HEK293T (cell line): ENCODE measurements around the gene WDR90.

Experiments
- CTCF ChIA-PET: fragments of 350-600 bp; formaldehyde crosslinking; extraction: SDS; loops from one replicate; lab custom pipeline; 2021; ENCODE audit warnings: antibody characterized with exemption, inconsistent platforms; lab: Yijun Ruan, JAX
- POLR2A ChIA-PET: fragments of 350-600 bp; formaldehyde crosslinking; extraction: SDS; loops from one replicate; lab custom pipeline; 2020; ENCODE audit warnings: antibody characterized with exemption, inconsistent platforms; lab: Yijun Ruan, JAX
- DNase-seq: peaks from one replicate; pipeline ENCODE4 v3.0.0; 2012; ENCODE audit warnings: mixed read lengths; ENCODE audit errors: extremely low spot score
- ARNT ChIP-seq: fragments of 450-650 bp; IDR thresholded peaks from 2 replicates; pipeline ENCODE4 v1.6.1; 2017; ENCODE audit warnings: mild to moderate bottlenecking
- BHLHE40 ChIP-seq: fragments of 450-650 bp; IDR thresholded peaks from 2 replicates; pipeline ENCODE4 v1.6.1; 2016; ENCODE audit warnings: mild to moderate bottlenecking, moderate library complexity, borderline replicate concordance
- CTBP1 ChIP-seq: fragments of 450-650 bp; IDR thresholded peaks from 2 replicates; pipeline ENCODE4 v1.6.1; 2016; ENCODE audit warnings: borderline replicate concordance
- ELF4 ChIP-seq: fragments of 450-650 bp; IDR thresholded peaks from 2 replicates; pipeline ENCODE4 v1.6.1; 2017; ENCODE audit warnings: antibody characterized with exemption
- FOXA1 ChIP-seq: fragments of 450-650 bp; IDR thresholded peaks from 2 replicates; pipeline ENCODE4 v1.6.1; 2016; ENCODE audit warnings: mild to moderate bottlenecking
- FOXK2 ChIP-seq: fragments of 450-650 bp; IDR thresholded peaks from 2 replicates; pipeline ENCODE4 v1.6.1; 2016; ENCODE audit warnings: mild to moderate bottlenecking
- FOXM1 ChIP-seq: fragments of 450-650 bp; IDR thresholded peaks from 2 replicates; pipeline ENCODE4 v1.6.1; 2017; ENCODE audit warnings: mild to moderate bottlenecking, borderline replicate concordance
- HDGF ChIP-seq: fragments of 450-650 bp; IDR thresholded peaks from 2 replicates; pipeline ENCODE4 v1.6.1; 2017; ENCODE audit warnings: antibody characterized with exemption, borderline replicate concordance
- L3MBTL2 ChIP-seq: fragments of 450-650 bp; conservative IDR thresholded peaks from 2 replicates; pipeline ENCODE4 v1.6.1; 2016; ENCODE audit warnings: mild to moderate bottlenecking
- LEF1 ChIP-seq: fragments of 450-650 bp; IDR thresholded peaks from 2 replicates; pipeline ENCODE4 v1.6.1; 2017; ENCODE audit warnings: mild to moderate bottlenecking, borderline replicate concordance
- NFRKB ChIP-seq: fragments of 450-650 bp; IDR thresholded peaks from 2 replicates; pipeline ENCODE4 v1.6.1; 2016; ENCODE audit warnings: mild to moderate bottlenecking, moderate library complexity
- SP1 ChIP-seq: fragments of 450-650 bp; IDR thresholded peaks from 2 replicates; pipeline ENCODE4 v1.6.1; 2017
- SUZ12 ChIP-seq: fragments of 450-650 bp; IDR thresholded peaks from 2 replicates; pipeline ENCODE4 v1.6.1; 2016; ENCODE audit warnings: mild to moderate bottlenecking
- TARDBP ChIP-seq: fragments of 450-650 bp; IDR thresholded peaks from 2 replicates; pipeline ENCODE4 v1.6.1; 2016
- ZNF384 ChIP-seq: fragments of 450-650 bp; IDR thresholded peaks from 2 replicates; pipeline ENCODE4 v1.6.1; 2016
- TF ChIP-seq, protein P1 (sequence below): fragments of 450-650 bp; IDR thresholded peaks from 2 replicates; pipeline ENCODE4 v1.6.1; 2016

Gene WDR90

DNA sequence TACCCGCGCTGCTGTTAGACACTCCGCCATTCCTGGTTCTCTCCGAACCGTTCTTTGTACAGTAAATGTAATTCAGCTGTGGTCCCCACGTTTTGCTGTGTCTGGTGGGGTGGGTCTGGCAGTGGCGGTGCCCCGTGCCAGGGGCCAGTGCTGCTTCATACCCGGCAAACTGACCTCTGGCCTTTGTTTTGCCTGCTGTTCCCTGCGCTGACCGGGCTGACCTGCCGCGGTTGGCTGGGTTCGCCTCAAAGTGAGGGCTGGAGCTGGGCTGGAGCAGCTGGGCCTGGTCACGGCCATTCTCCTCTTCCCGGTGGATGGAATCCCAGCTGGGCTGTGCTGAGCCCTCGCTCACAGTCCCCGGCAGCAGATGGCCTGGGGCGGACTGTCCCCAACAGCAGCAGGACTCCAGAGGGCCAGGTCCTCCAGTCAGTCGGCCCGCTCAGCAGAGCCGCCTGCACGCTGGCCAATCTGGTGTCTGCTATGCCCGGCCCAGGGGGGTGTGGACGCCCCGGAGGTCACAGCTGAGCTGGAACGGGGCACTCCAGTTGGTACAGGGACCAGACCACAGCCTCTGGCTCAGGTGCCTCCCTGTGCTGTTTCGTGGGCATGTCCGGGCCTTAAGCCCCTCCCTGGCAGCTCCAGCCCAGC lies 19.9 kb upstream of the WDR90 start:
- no peak for TF ChIP-seq FOXA1
- TF ChIP-seq, protein P1, sequence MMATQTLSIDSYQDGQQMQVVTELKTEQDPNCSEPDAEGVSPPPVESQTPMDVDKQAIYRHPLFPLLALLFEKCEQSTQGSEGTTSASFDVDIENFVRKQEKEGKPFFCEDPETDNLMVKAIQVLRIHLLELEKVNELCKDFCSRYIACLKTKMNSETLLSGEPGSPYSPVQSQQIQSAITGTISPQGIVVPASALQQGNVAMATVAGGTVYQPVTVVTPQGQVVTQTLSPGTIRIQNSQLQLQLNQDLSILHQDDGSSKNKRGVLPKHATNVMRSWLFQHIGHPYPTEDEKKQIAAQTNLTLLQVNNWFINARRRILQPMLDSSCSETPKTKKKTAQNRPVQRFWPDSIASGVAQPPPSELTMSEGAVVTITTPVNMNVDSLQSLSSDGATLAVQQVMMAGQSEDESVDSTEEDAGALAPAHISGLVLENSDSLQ: no peak
- TF ChIP-seq BHLHE40: no peak
- no peak for TF ChIP-seq ELF4
- TF ChIP-seq TARDBP: no peak
- TF ChIP-seq SP1: no peak
- TF ChIP-seq LEF1: no peak
- no peak for TF ChIP-seq HDGF
- no peak for TF ChIP-seq L3MBTL2
- TF ChIP-seq NFRKB: no peak
- no peak for TF ChIP-seq FOXM1
- no peak for TF ChIP-seq ARNT
- no peak for TF ChIP-seq ZNF384
- no peak for TF ChIP-seq FOXK2
- no peak for TF ChIP-seq CTBP1
- TF ChIP-seq SUZ12: no peak
- ChIA-PET POLR2A (no interaction called here), CTCF (no interaction called here)
- DNase-seq: no peak

DNA sequence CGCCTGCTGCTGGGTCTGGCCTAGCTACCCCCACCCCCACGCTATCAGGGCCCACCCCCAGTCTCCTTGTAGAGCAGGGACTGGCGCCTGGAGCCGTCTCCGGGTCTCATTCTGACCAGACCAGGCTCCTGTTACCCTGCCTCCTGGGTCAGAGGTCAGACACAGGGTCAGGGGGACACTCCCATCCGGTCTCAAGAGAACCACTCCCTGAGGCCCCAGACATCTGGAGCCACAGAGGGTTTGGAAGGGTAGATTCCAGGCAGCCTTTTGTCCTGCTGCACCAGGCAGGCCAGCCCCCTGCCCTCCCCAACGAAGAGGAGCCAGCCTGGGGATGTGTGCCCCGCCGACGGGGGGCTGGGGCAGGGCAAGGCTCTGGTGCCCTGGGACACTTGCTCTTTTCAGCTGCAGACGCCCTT lies 19.3 kb upstream of the WDR90 start:
- CTCF ChIA-PET: no interaction called here
- POLR2A ChIA-PET: no interaction called here
- TF ChIP-seq FOXM1 (no peak), CTBP1 (no peak), FOXA1 (no peak), NFRKB (no peak), LEF1 (no peak), SP1 (no peak), FOXK2 (no peak), L3MBTL2 (no peak), ARNT (no peak), BHLHE40 (no peak), HDGF (no peak), TARDBP (no peak), ZNF384 (no peak), SUZ12 (no peak)
- TF ChIP-seq, protein P1: no peak
- DNase-seq: no peak

DNA sequence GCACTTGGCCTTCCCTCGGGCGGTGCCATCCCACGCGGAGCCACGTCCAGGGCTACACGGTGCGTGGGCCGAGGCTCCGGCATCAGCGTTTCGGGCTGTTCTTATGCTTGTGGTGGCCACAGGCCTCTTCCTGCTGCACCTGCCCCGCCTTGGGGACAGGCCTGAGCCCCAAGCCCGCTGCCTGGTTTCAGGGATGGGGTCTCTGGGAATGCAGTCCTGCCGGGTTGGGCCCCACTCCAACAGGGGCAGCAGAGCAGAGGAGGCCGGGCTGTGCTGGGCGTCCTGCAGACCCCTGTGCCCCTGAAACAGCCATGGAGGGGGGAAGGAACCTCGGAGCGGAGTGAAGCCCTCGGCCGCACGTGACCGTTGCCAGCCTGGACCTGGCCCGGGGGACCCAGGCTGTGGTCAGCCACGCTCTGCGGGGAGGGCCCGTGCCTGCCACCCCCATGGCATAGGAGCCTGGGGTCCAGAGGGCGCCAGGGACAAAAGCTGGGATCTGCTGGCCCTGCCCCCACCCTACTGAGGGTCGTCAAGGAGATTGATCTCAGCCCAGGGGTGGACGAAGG lies 18.8 kb upstream of the WDR90 start:
- no peak for DNase-seq
- CTCF ChIA-PET: no interaction called here
- TF ChIP-seq SUZ12 (no peak), ZNF384 (no peak), FOXK2 (no peak), CTBP1 (no peak), LEF1 (no peak), ARNT (no peak), FOXM1 (no peak), NFRKB (no peak), BHLHE40 (no peak), SP1 (no peak), TARDBP (no peak), L3MBTL2 (no peak)
- TF ChIP-seq, protein P1: no peak
- POLR2A ChIA-PET: no interaction called here

DNA sequence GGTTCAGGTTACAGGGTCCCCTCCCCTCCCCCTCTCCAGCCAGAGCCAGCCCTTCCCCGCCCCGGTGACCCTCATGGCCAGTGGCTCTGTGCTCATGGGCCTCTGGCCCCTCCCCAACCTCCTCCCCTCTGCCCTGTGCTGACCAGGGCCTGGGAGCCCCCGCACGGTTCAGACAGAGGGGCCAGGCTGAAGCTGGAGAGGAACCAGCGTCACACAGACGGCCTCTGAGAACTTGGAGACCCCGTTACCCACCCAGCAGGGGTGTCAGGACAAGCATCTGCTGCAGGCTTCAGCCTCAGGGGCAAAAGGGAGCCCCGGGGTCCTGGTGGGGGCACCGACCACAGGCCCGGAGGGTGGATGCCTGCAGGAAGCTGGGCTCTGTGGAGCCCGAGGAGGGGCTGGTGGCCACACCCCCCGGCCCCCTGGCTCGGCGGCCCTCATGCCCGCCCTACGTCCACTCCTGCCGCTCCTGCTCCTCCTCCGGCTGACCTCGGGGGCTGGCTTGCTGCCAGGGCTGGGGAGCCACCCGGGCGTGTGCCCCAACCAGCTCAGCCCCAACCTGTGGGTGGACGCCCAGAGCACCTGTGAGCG lies 18.3 kb upstream of the WDR90 start, which contains the start of gene WFIKKN1:
Gene WFIKKN1, plus strand, starts transcription at position 171 of the 591 bp plus-strand sequence. Its CDS starts 269 bp downstream, at position 440.
- DNase-seq: no peak
- POLR2A ChIA-PET: no interaction called here
- CTCF ChIA-PET: no interaction called here
- no peak for TF ChIP-seq BHLHE40
- no peak for TF ChIP-seq CTBP1
- no peak for TF ChIP-seq L3MBTL2
- TF ChIP-seq TARDBP: no peak
- no peak for TF ChIP-seq ARNT
- TF ChIP-seq FOXM1: no peak
- no peak for TF ChIP-seq LEF1
- TF ChIP-seq, protein P1: no peak
- no peak for TF ChIP-seq FOXA1
- no peak for TF ChIP-seq ELF4
- TF ChIP-seq ZNF384: no peak
- no peak for TF ChIP-seq SP1

DNA sequence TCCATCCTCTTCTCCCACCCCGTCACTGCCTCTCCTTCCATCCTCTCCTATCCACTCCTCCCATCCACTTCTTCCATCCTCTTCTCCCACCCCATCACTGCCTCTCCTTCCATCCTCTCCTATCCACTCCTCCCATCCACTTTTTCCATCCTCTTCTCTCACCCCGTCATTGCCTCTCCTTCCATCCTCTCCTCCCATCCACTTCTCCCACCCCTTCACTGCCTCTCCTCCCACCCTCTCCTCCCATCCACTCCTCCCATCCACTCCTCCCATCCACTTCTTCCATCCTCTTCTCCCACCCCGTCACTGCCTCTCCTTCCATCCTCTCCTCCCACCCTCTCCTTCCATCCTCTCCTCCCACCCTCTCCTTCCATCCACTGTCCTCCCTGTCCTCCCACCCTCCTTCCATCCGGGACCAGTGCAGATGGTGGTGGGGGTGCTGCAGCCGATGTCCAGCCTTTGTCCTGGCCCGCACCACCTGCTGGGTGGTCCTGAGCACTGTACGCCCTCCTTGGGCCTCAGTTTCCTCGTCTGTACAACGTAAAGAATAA lies 17.3 kb upstream of the WDR90 start:
- DNase-seq: no peak
- TF ChIP-seq TARDBP (no peak), LEF1 (no peak), BHLHE40 (no peak), CTBP1 (no peak), ELF4 (no peak), SP1 (no peak), ZNF384 (no peak), SUZ12 (no peak), FOXM1 (no peak), L3MBTL2 (no peak), HDGF (no peak), ARNT (no peak), FOXA1 (no peak), FOXK2 (no peak), NFRKB (no peak)
- TF ChIP-seq, protein P1: no peak
- ChIA-PET CTCF (no interaction called here), POLR2A (no interaction called here)
